Bronchial epithelial cell (primary cell): ENCODE results near the gene NDUFA3. TPM values are rescaled to one million over a fixed set of nuclear protein-coding genes. Genes with fewer than 3 reads are reported as not detected.

Experiments
- DNase-seq: peaks from one replicate; pipeline ENCODE4 v3.0.0-alpha.2; 2010; ENCODE audit warnings: low read depth
- FAIRE-seq: peaks from 2 replicates; lab custom pipeline; 2011; peaks lifted over from hg19 to GRCh38; lab: Jason Lieb, UNC
- H3K27me3 ChIP-seq: 2 replicates; pipeline ENCODE4 v1.5.1; 2011; ENCODE audit warnings: low read length; ENCODE audit not compliant: control insufficient read depth, insufficient read depth
- H3K36me3 ChIP-seq: 2 replicates; pipeline ENCODE4 v1.5.1; 2011; ENCODE audit warnings: low read length; ENCODE audit not compliant: control insufficient read depth, insufficient read depth
- H3K4me3 ChIP-seq: 2 replicates; pipeline ENCODE4 v1.5.1; 2011; ENCODE audit warnings: mild to moderate bottlenecking, low read depth, low read length, control low read depth
- CTCF ChIP-seq: IDR thresholded peaks from 2 replicates; pipeline ENCODE4 v1.5.1; 2011; ENCODE audit warnings: mild to moderate bottlenecking, moderate library complexity, low read length, control low read depth, inconsistent platforms; ENCODE audit not compliant: insufficient read depth, severe bottlenecking
- total RNA-seq: library from RNA; depleted of rRNA; stranded (reverse); fragments of >200 nt; gene quantifications from 2 replicates; pipeline ENCODE4 v1.2.1, GENCODE V29; 2014

The NDUFA3 gene
- total RNA-seq, 1 donor from 2014 or later: 6.1 TPM

- H3K36me3 ChIP-seq: peaks cover 15% of the 10 kb centered on the region
- no peak for FAIRE-seq
Measured at GRCh38 chr19:54129617-54129996, 27.0 kb downstream of the NDUFA3 start.

DNA sequence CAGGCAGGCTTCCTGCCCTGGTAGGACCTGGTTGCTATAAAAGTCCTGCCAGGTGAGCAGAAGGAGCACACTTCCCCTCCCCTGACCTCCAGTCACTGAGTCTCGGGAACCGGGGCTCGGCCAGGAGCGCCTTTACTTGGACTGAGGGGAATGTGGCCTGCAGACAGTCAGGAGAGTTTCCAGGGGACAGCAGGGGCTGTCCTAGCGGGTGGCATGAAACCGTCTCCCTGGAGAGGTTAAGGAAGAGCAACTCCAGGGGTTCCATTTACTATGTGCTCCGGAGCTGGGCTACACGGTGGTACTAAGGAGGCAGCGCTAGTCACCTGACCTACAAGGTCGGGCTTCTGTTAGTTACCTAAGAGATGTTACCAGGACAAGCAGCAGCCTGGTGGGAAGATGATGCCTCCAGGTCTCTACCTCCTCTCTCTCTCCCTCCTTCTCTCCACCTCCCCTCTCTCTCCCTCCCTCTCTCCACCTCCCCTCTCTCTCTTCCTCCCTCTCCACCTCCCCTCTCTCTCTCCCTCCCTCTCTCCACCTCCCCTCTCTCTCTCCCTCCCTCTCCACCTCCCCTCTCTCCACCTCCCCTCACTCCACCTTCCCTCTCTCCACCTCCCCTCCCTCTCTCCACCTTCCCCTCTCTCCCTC is 30.8 kb downstream of the NDUFA3 start:
- Histone ChIP-seq H3K27me3 (no peaks in the 10 kb centered on the region), H3K36me3 (peaks cover 4% of the 10 kb centered on the region), H3K4me3 (no peak overlapping the region)
- FAIRE-seq (no peak), DNase-seq (peak; percentile 32)
- TF ChIP-seq CTCF: no peak

More at GRCh38 chr19:54129617-54129996, 27.0 kb downstream of the NDUFA3 start:
- DNase-seq: no peak
- no peak for TF ChIP-seq CTCF
- no peak overlapping the region for H3K4me3 ChIP-seq
- no peaks in the 10 kb centered on the region for H3K27me3 ChIP-seq

- Histone ChIP-seq H3K4me3 (no peak overlapping the region), H3K36me3 (peaks cover 4% of the 10 kb centered on the region), H3K27me3 (no peaks in the 10 kb centered on the region)
- no peak for DNase-seq
- peak; percentile 13 for FAIRE-seq
- TF ChIP-seq CTCF: no peak
Measured at GRCh38 chr19:54133957-54134590, 31.4 kb downstream of the NDUFA3 start.

DNA sequence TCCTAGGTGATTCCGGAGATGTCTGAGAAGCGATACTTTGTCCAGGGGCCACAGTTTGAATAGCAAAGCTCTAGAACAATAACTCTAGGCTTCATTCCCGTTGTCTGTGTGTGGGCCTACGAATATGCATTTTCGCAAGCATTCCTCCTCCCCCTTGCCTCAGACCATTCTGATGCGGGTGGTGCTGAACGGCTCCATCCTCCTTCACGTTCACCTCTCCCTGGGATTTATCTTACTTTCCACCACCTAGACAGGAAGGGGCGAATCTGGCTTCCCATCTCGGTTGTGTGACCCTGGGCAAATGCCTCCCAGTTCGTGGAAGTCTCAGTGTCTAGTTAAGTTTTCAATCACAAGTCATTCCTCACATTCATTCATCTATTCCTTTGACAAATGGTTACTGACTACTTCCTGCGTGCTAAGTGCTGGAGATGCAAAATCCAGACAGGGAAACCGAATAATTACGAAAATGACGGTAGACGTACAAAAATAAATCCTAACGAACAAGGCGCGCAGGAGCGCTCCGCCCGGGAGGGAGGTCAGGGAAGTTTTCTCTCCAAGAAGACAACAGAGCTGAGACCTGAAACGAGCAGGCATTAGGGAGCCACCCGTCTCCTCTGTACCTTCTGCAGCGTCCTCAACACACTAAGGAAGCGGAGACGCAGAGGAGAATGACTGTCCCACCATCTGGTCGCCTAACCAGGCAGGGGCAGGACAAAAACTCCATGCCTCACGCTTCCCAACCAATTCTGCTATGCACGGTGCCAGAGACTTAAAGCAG is 33.6 kb downstream of the NDUFA3 start:
- peak; percentile 29 for DNase-seq
- no peaks in the 10 kb centered on the region for H3K27me3 ChIP-seq
- H3K4me3 ChIP-seq: peak overlapping the region; percentile 47
- FAIRE-seq: no peak
- no peak for TF ChIP-seq CTCF
- peaks cover 5% of the 10 kb centered on the region for H3K36me3 ChIP-seq

DNA sequence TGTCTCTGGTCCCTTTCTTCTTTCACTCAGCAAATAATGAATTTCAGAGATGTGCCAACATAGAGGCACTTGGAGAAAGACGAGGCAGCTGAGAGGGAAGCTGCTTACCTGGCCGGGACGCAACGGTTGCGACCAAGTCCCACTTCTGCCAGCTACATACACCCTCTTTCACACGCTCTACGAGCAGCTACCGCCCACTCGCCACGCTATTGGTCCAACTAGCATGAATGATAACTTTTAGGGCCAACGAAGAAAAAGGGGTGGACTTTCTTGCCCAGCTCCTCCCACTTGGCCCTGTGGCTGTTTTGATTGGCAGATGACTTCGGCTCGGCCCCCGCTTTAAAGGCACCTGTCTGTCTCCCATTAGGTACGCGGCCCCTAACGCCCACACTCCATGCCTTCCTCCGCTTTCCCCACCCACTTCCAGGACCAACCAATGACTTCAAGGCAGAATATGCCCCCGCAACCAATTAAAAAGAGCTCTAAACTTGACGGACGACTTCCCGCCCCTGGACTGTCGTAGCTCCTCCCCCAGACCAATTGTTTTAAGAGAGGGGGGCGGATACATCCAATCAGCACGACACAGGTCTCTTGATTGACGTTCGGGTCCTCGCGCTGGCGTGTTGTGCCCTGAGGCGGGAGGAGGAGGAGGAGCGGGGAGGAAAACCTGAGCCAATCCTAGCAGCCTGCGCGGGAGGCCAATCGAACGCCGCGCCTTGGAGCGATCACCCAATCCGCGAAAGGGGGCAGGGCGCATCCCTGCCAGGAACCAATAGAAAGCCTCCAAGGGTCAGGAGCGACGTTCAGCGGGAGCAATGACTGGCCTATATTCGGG is 34.4 kb downstream of the NDUFA3 start:
- peak; percentile 99 for DNase-seq
- Histone ChIP-seq H3K36me3 (peaks cover 5% of the 10 kb centered on the region), H3K4me3 (peak overlapping the region; percentile 84), H3K27me3 (no peaks in the 10 kb centered on the region)
- TF ChIP-seq CTCF: no peak
- peak; percentile 95 for FAIRE-seq
